IMR-90 (cell line): ENCODE data around the gene GUCD1.

Experiments
- POLR2A ChIP-seq: IDR thresholded peaks from 2 replicates; pipeline ENCODE4 v1.6.1; 2012; ENCODE audit warnings: mild to moderate bottlenecking, low read depth, low read length
- RCOR1 ChIP-seq: IDR thresholded peaks from 2 replicates; pipeline ENCODE4 v1.6.1; 2012; ENCODE audit warnings: mild to moderate bottlenecking, low read length, improper control_type of control experiment; ENCODE audit not compliant: insufficient replicate concordance
- TF ChIP-seq, protein P1 (sequence below): conservative IDR thresholded peaks from 2 replicates; pipeline ENCODE4 v1.5.1; 2012; ENCODE audit warnings: mild to moderate bottlenecking, low read depth, low read length, improper control_type of control experiment
- TF ChIP-seq, protein P2 (sequence below): fragments of 150-350 bp; IDR thresholded peaks from 2 replicates; pipeline ENCODE4 v1.6.1; 2017; ENCODE audit warnings: mild to moderate bottlenecking, antibody characterized with exemption, low read length, low read depth

DNA sequence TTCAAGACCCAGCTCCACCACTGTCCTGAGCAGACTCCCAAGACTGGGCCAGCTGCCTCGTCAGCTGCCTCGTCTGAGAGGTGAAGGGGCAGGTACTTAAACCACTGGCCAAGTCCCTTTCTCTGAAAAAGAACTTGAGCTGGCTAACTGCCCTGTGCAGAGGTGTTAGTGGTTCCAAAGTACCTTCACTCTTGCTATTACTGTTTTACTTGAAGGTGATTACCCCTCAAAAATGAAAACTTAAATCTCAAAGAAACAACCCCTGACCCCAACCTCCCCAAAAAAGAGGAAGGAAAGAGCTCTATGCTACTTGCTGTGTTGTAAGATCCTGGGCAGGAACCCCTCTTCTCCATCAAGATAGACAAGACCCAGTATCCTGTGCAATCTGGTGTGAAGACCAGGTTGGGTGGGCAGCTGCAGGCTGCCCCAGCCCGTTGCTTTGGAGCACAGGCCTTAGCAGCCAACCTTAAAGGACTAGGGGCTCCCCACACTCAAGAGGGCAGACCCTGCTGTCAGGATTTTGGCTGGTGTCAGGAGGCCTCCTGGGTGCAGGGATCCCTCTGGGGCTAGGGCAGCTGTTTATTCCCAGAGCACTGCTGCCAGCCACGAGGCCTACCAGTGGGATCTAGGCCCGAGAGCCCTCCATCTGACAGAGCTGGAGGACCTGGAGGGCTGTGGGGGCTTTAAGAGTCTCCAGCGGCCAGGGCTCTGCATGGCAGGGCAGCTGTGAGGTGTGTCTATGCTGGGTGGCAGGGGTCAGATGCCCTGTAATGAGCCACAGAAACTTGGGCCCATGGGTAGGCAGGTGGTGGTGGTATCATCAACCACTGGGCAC is 13.0 kb downstream of the GUCD1 start:
- TF ChIP-seq, protein P1, sequence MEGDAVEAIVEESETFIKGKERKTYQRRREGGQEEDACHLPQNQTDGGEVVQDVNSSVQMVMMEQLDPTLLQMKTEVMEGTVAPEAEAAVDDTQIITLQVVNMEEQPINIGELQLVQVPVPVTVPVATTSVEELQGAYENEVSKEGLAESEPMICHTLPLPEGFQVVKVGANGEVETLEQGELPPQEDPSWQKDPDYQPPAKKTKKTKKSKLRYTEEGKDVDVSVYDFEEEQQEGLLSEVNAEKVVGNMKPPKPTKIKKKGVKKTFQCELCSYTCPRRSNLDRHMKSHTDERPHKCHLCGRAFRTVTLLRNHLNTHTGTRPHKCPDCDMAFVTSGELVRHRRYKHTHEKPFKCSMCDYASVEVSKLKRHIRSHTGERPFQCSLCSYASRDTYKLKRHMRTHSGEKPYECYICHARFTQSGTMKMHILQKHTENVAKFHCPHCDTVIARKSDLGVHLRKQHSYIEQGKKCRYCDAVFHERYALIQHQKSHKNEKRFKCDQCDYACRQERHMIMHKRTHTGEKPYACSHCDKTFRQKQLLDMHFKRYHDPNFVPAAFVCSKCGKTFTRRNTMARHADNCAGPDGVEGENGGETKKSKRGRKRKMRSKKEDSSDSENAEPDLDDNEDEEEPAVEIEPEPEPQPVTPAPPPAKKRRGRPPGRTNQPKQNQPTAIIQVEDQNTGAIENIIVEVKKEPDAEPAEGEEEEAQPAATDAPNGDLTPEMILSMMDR: no peak
- TF ChIP-seq, protein P2, sequence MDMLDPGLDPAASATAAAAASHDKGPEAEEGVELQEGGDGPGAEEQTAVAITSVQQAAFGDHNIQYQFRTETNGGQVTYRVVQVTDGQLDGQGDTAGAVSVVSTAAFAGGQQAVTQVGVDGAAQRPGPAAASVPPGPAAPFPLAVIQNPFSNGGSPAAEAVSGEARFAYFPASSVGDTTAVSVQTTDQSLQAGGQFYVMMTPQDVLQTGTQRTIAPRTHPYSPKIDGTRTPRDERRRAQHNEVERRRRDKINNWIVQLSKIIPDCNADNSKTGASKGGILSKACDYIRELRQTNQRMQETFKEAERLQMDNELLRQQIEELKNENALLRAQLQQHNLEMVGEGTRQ: no peak
- TF ChIP-seq POLR2A (no peak), RCOR1 (no peak)
